H1 (cell line): ENCODE results near the gene STK32A. TPM values are rescaled to one million over a fixed set of nuclear protein-coding genes. Genes with fewer than 3 reads are reported as not detected.

Experiments
- CTCF ChIA-PET: fragments of 300-600 bp; sonication (Branson Sonifier 250); formaldehyde crosslinking; loops from one replicate; lab custom pipeline; 2021; ENCODE audit not compliant: partially characterized antibody; lab: Charles Lee
- POLR2A ChIA-PET: fragments of 300-600 bp; sonication (Branson Sonifier 250); formaldehyde crosslinking; loops from one replicate; lab custom pipeline; 2021; ENCODE audit warnings: inconsistent platforms; ENCODE audit not compliant: partially characterized antibody; lab: Charles Lee
- DNase-seq, 2 experiments: peaks; one replicate each; pipeline versions ENCODE4 v3.0.0 to v3.0.0-alpha.2; 2010 to 2022; ENCODE audit warnings: low spot score in 2 of 2, low read depth in 1 of 2, mixed read lengths in 1 of 2
- FAIRE-seq: peaks from 2 replicates; lab custom pipeline; 2011; peaks lifted over from hg19 to GRCh38; lab: Jason Lieb, UNC
- H2AFZ ChIP-seq: 2 replicates; pipeline ENCODE4 v1.8.1; 2012; ENCODE audit warnings: low read length, inconsistent platforms
- H2AK5ac ChIP-seq: 2 replicates; pipeline ENCODE4 v1.6.1; 2013; ENCODE audit warnings: low read depth, low read length
- H2BK120ac ChIP-seq: replicated peaks from 2 replicates; pipeline ENCODE3; 2013; ENCODE audit warnings: low read depth, low read length, inconsistent platforms
- H2BK12ac ChIP-seq: 2 replicates; pipeline ENCODE4 v1.6.1; 2013; ENCODE audit warnings: low read depth, low read length
- H2BK15ac ChIP-seq: 2 replicates; pipeline ENCODE4 v1.6.1; 2013; ENCODE audit warnings: low read length
- H2BK20ac ChIP-seq: 2 replicates; pipeline ENCODE4 v1.6.1; 2013; ENCODE audit warnings: low read length
- H2BK5ac ChIP-seq: 2 replicates; pipeline ENCODE4 v1.6.1; 2013; ENCODE audit warnings: low read depth, low read length
- H3K14ac ChIP-seq: 2 replicates; pipeline ENCODE4 v1.6.1; 2013; ENCODE audit warnings: inconsistent platforms; ENCODE audit not compliant: insufficient read length
- H3K18ac ChIP-seq: 2 replicates; pipeline ENCODE4 v1.6.1; 2013; ENCODE audit warnings: low read length; ENCODE audit errors: extremely low read depth
- H3K23ac ChIP-seq: 2 replicates; pipeline ENCODE4 v1.6.1; 2013; ENCODE audit warnings: inconsistent platforms; ENCODE audit not compliant: insufficient read length
- H3K23me2 ChIP-seq: 2 replicates; pipeline ENCODE4 v1.6.1; 2013; ENCODE audit warnings: low read depth, low read length
- H3K27ac ChIP-seq: 2 replicates; pipeline ENCODE4 v1.6.1; 2011; ENCODE audit warnings: low read depth, low read length, inconsistent platforms
- H3K27me3 ChIP-seq, 4 experiments: replicated peaks in 1 of 4; 1 replicate in 1 of 4; 2 replicates in 3 of 4; pipeline versions ENCODE4 v1.6.1 to v1.8.1; 2011 to 2013; ENCODE audit warnings: low read length in 3 of 4, mild to moderate bottlenecking in 3 of 4, inconsistent platforms in 2 of 4, mixed read lengths in 2 of 4, moderate library complexity in 1 of 4; ENCODE audit not compliant: control insufficient read depth in 3 of 4, insufficient read depth in 3 of 4; ENCODE audit errors: extremely low read depth in 1 of 4
- H3K36me3 ChIP-seq, 4 experiments: 2 replicates each; pipeline versions ENCODE4 v1.6.1 to v1.8.1; 2011 to 2013; ENCODE audit warnings: mild to moderate bottlenecking in 4 of 4, low read length in 3 of 4, moderate library complexity in 2 of 4, control low read depth in 1 of 4, inconsistent platforms in 1 of 4; ENCODE audit not compliant: insufficient read depth in 4 of 4, control insufficient read depth in 2 of 4
- H3K4ac ChIP-seq: replicated peaks from 2 replicates; pipeline ENCODE3; 2013; ENCODE audit warnings: low read length, low read depth, mixed read lengths, inconsistent platforms; ENCODE audit not compliant: insufficient read length
- H3K4me1 ChIP-seq, 4 experiments: replicated peaks in 1 of 4; 1 replicate in 1 of 4; 2 replicates in 3 of 4; pipeline versions ENCODE4 v1.6.1 to v1.8.1; 2011 to 2013; ENCODE audit warnings: low read length in 3 of 4, inconsistent platforms in 2 of 4, mixed read lengths in 1 of 4; ENCODE audit not compliant: insufficient read depth in 4 of 4, control insufficient read depth in 3 of 4
- H3K4me2 ChIP-seq, 2 experiments: 2 replicates each; pipeline versions ENCODE4 v1.6.1 to v1.8.1; 2011 to 2013; ENCODE audit warnings: low read depth in 2 of 2, low read length in 2 of 2, control low read depth in 1 of 2, inconsistent platforms in 1 of 2, mild to moderate bottlenecking in 1 of 2; ENCODE audit not compliant: insufficient read depth in 1 of 2
- H3K4me3 ChIP-seq, 4 experiments: fragments of 200-600, 300-600 bp in 1 of 4; sonication (generic), shearing (Covaris generic), sonication (Bioruptor Twin) in 1 of 4; 2 replicates each; pipeline versions ENCODE4 v1.5.1 to v1.8.1; 2011 to 2016; ENCODE audit warnings: low read length in 4 of 4, low read depth in 3 of 4, control low read depth in 2 of 4, inconsistent platforms in 2 of 4, mild to moderate bottlenecking in 2 of 4, mixed read lengths in 1 of 4, moderate library complexity in 1 of 4; ENCODE audit not compliant: insufficient read depth in 2 of 4; ENCODE audit errors: extremely low read depth in 1 of 4
- H3K56ac ChIP-seq: replicated peaks from 2 replicates; pipeline ENCODE3; 2013; ENCODE audit warnings: low read depth, mild to moderate bottlenecking, mixed read lengths, low read length, inconsistent platforms; ENCODE audit not compliant: insufficient read length
- H3K79me1 ChIP-seq: 2 replicates; pipeline ENCODE4 v1.6.1; 2013; ENCODE audit warnings: low read depth, low read length, control low read depth
- H3K79me2 ChIP-seq, 2 experiments: 2 replicates each; pipeline versions ENCODE4 v1.6.1 to v1.8.1; 2012 to 2013; ENCODE audit warnings: low read length in 2 of 2, mild to moderate bottlenecking in 2 of 2, inconsistent platforms in 1 of 2; ENCODE audit not compliant: insufficient read depth in 2 of 2, control insufficient read depth in 1 of 2
- H3K9ac ChIP-seq, 4 experiments: replicated peaks in 1 of 4; 1 replicate in 1 of 4; 2 replicates in 3 of 4; pipeline versions ENCODE4 v1.6.1 to v1.8.1; 2011 to 2013; ENCODE audit warnings: low read depth in 3 of 4, low read length in 3 of 4, control low read depth in 2 of 4, mild to moderate bottlenecking in 2 of 4, moderate library complexity in 2 of 4, inconsistent platforms in 1 of 4; ENCODE audit errors: extremely low read depth in 1 of 4
- H3K9me3 ChIP-seq, 2 experiments: 2 replicates each; pipeline versions ENCODE4 v1.6.1 to v1.8.1; 2012 to 2013; ENCODE audit warnings: mild to moderate bottlenecking in 2 of 2, moderate library complexity in 2 of 2, control low read depth in 1 of 2, inconsistent platforms in 1 of 2, low read depth in 1 of 2, low read length in 1 of 2, mixed read lengths in 1 of 2; ENCODE audit not compliant: insufficient read depth in 2 of 2
- H4K20me1 ChIP-seq, 2 experiments: replicated peaks in 1 of 2; 2 replicates each; pipeline versions ENCODE3 to v1.8.1; 2011 to 2013; ENCODE audit warnings: inconsistent platforms in 2 of 2, low read length in 2 of 2, mild to moderate bottlenecking in 1 of 2; ENCODE audit not compliant: insufficient read depth in 2 of 2, control insufficient read depth in 1 of 2
- H4K5ac ChIP-seq: 2 replicates; pipeline ENCODE4 v1.6.1; 2013; ENCODE audit warnings: low read length, low read depth, mixed read lengths, inconsistent platforms; ENCODE audit not compliant: insufficient read length
- H4K8ac ChIP-seq: 2 replicates; pipeline ENCODE4 v1.8.0; 2013; ENCODE audit warnings: mild to moderate bottlenecking, moderate library complexity, low read length, inconsistent platforms; ENCODE audit not compliant: insufficient read depth; ENCODE audit errors: extremely low read depth
- H4K91ac ChIP-seq: replicated peaks from 2 replicates; pipeline ENCODE3; 2013; ENCODE audit warnings: low read length, mixed read lengths, inconsistent platforms; ENCODE audit not compliant: insufficient read length
- RNF2 ChIP-seq: fragments of 200-900, 300-1000 bp; sonication (generic); IDR thresholded peaks from 2 replicates; pipeline ENCODE4 v1.7.1; 2016; ENCODE audit warnings: borderline replicate concordance, low read depth, mild to moderate bottlenecking, antibody characterized with exemption, low read length; ENCODE audit not compliant: poor library complexity, severe bottlenecking; ENCODE audit errors: missing control alignments
- polyA plus RNA-seq, 7 experiments: library from polyadenylated mRNA; depleted of rRNA in 3 of 7; stranded (reverse) in 5 of 7; unstranded in 2 of 7; fragments of >200 nt in 5 of 7; fragments of 200-250 nt in 2 of 7; gene quantifications; 1 replicate in 5 of 7; 2 replicates in 1 of 7; 4 replicates in 1 of 7; pipeline versions ENCODE4 v1.2.1 to v1.2.3, GENCODE V29; 2011 to 2013; ENCODE audit warnings: missing spikeins in 2 of 7, mixed read lengths in 2 of 7
- total RNA-seq: library from RNA; stranded (reverse); fragmentation: NEBNext Ultra II Directional; extraction: Animal tissue kit (Norgen Biotek cat#: 25700); gene quantifications from 2 replicates; pipeline ENCODE4 v1.2.1, GENCODE V29; 2021

The STK32A gene
- total and polyA plus RNA-seq, 2 of the 8 experiments (the other 6 are each of a cell fraction or from before 2014, with no cell fraction given) = 1.3 to 2.5 TPM

GRCh38 chr5:147306351-147306750 is 71.5 kb downstream of the STK32A start:
- H3K23me2 ChIP-seq = no peaks in the 10 kb centered on the region
- H3K27ac ChIP-seq = no peak overlapping the region
- no peak overlapping the region for H2BK120ac ChIP-seq
- H2BK15ac ChIP-seq = no peak overlapping the region
- H2BK20ac ChIP-seq = no peak overlapping the region
- H3K79me2 ChIP-seq = no peaks in the 10 kb centered on the region
- ChIA-PET CTCF (no interaction called here), POLR2A (no interaction called here)
- no peak overlapping the region for H3K14ac ChIP-seq
- no peak overlapping the region for H3K23ac ChIP-seq
- no peak overlapping the region for H2AK5ac ChIP-seq
- H3K9me3 ChIP-seq = no peaks in the 10 kb centered on the region
- no peak overlapping the region for H3K18ac ChIP-seq
- 0 out of 7 replicates have a peak, but pooled peaks cover 0 to 1% (median 0%) of the 10 kb centered on the region in 4 experiments for H3K4me1 ChIP-seq
- no peak overlapping the region for H4K91ac ChIP-seq
- no peak overlapping the region for H2AFZ ChIP-seq
- H2BK5ac ChIP-seq = no peak overlapping the region
- no peaks in the 10 kb centered on the region for H3K79me1 ChIP-seq
- no peak overlapping the region for H3K4me3 ChIP-seq
- H3K4ac ChIP-seq = no peak overlapping the region
- no peak for DNase-seq
- no peak overlapping the region for H4K8ac ChIP-seq
- H3K27me3 ChIP-seq = no peaks in the 10 kb centered on the region
- no peak overlapping the region for H3K56ac ChIP-seq
- no peak overlapping the region for H2BK12ac ChIP-seq
- H4K20me1 ChIP-seq = no peaks in the 10 kb centered on the region
- H3K36me3 ChIP-seq = no peaks in the 10 kb centered on the region
- no peak overlapping the region for H4K5ac ChIP-seq
- TF ChIP-seq RNF2 = no peak
- TF ChIP-seq, all 59 proteins: peak for 0
- FAIRE-seq = no peak
- no peak overlapping the region for H3K9ac ChIP-seq
- H3K4me2 ChIP-seq = no peak overlapping the region
